WTC11 (cell line): ENCODE data around the gene METTL23. TPM values are rescaled to one million over a fixed set of nuclear protein-coding genes. Genes with fewer than 3 reads are reported as not detected.

Experiments
- ATAC-seq: fragments of 200-7000 bp; cut with Tn5 transposase; 2 replicates; pipeline ENCODE4 v1.10.0; 2021; ENCODE audit warnings: mild to moderate bottlenecking, moderate library complexity
- CTCF ChIA-PET: fragments of 300-600 bp; sonication (Branson Sonifier 250); formaldehyde crosslinking; loops from one replicate; lab custom pipeline; 2021; ENCODE audit warnings: antibody characterized with exemption; lab: Charles Lee
- POLR2A ChIA-PET: fragments of 350-600 bp; sonication (Branson Sonifier 250); formaldehyde crosslinking; loops from one replicate; lab custom pipeline; 2021; ENCODE audit warnings: antibody characterized with exemption; lab: Charles Lee
- DNase-seq: peaks from one replicate; pipeline ENCODE4 v3.0.0; 2021; ENCODE audit warnings: low spot score
- H3K27ac Mint-ChIP-seq: 2 replicates; pipeline ENCODE4 v1.8.0; 2021; ENCODE audit warnings: mixed read lengths
- H3K27me3 Mint-ChIP-seq: 2 replicates; pipeline ENCODE4 v1.8.0; 2021; ENCODE audit warnings: low read depth, mild to moderate bottlenecking, moderate library complexity, mixed read lengths
- H3K36me3 Mint-ChIP-seq: 2 replicates; pipeline ENCODE4 v1.8.0; 2021; ENCODE audit warnings: mixed read lengths
- H3K4me1 Mint-ChIP-seq: 2 replicates; pipeline ENCODE4 v1.8.0; 2022; ENCODE audit warnings: mixed read lengths
- H3K4me3 Mint-ChIP-seq: 2 replicates; pipeline ENCODE4 v1.8.0; 2021; ENCODE audit warnings: mild to moderate bottlenecking, moderate library complexity, mixed read lengths
- H3K9me3 Mint-ChIP-seq: 2 replicates; pipeline ENCODE4 v1.8.0; 2021; ENCODE audit warnings: mixed read lengths
- E2F1 ChIP-seq: sonication (generic); formaldehyde crosslinking; IDR thresholded peaks from 2 replicates; pipeline ENCODE4 v1.8.0; 2022; ENCODE audit warnings: mild to moderate bottlenecking, missing genetic modification reagents
- ESRRA ChIP-seq: sonication (generic); formaldehyde crosslinking; IDR thresholded peaks from 2 replicates; pipeline ENCODE4 v1.8.1; 2022; ENCODE audit warnings: mild to moderate bottlenecking, missing genetic modification reagents, borderline replicate concordance
- FOXJ3 ChIP-seq: sonication (generic); formaldehyde crosslinking; IDR thresholded peaks from 2 replicates; pipeline ENCODE4 v1.9.0; 2021; ENCODE audit warnings: missing genetic modification reagents, mild to moderate bottlenecking, borderline replicate concordance
- NFATC4 ChIP-seq: fragments of 250-450 bp; sonication (Bioruptor Pico); IDR thresholded peaks from 2 replicates; pipeline ENCODE4 v1.9.0; 2021; ENCODE audit warnings: mild to moderate bottlenecking
- RELA ChIP-seq: sonication (generic); formaldehyde crosslinking; IDR thresholded peaks from 2 replicates; pipeline ENCODE4 v1.8.1; 2022; ENCODE audit warnings: missing genetic modification reagents, mild to moderate bottlenecking, borderline replicate concordance
- TP53 ChIP-seq: sonication (generic); formaldehyde crosslinking; IDR thresholded peaks from 2 replicates; pipeline ENCODE4 v1.8.1; 2023; ENCODE audit warnings: mild to moderate bottlenecking, missing genetic modification reagents
- ZNF219 ChIP-seq: sonication (generic); formaldehyde crosslinking; IDR thresholded peaks from 2 replicates; pipeline ENCODE4 v1.8.0; 2023; ENCODE audit warnings: missing genetic modification reagents, mild to moderate bottlenecking, borderline replicate concordance
- ZNF396 ChIP-seq: fragments of 250-450 bp; sonication (Bioruptor Pico); IDR thresholded peaks from 2 replicates; pipeline ENCODE4 v1.8.0; 2021; ENCODE audit warnings: mild to moderate bottlenecking, moderate library complexity, borderline replicate concordance
- ZNF532 ChIP-seq: fragments of 250-450 bp; sonication (Bioruptor Pico); IDR thresholded peaks from 2 replicates; pipeline ENCODE4 v1.9.0; 2021; ENCODE audit warnings: mild to moderate bottlenecking, borderline replicate concordance
- ZSCAN18 ChIP-seq: fragments of 250-450 bp; sonication (Bioruptor Pico); IDR thresholded peaks from 2 replicates; pipeline ENCODE4 v2.1.2; 2022; ENCODE audit warnings: mild to moderate bottlenecking, moderate library complexity
- total RNA-seq: library from RNA; stranded (reverse); gene quantifications from 3 replicates; pipeline ENCODE4 v1.2.3, GENCODE V29; 2021
- TF ChIP-seq, protein P1 (sequence below): sonication (generic); formaldehyde crosslinking; IDR thresholded peaks from 2 replicates; pipeline ENCODE4 v1.8.0; 2022; ENCODE audit warnings: missing genetic modification reagents
- TF ChIP-seq, protein P2 (sequence below): sonication (generic); formaldehyde crosslinking; IDR thresholded peaks from 2 replicates; pipeline ENCODE4 v1.8.1; 2022; ENCODE audit warnings: low read depth, missing genetic modification reagents, borderline replicate concordance

METTL23 gene
- total RNA-seq, 1 experiment from 2014 or later, result 48.5 TPM

GRCh38 chr17:76740329-76741118 lies 13.9 kb downstream of the METTL23 start (continued):
- no peak for TF ChIP-seq ZSCAN18 (CRISPR knock-in tag)
- no peak for TF ChIP-seq FOXJ3
- no peak for TF ChIP-seq TP53 (CRISPR knock-in tag)
- TF ChIP-seq ZNF219, result no peak
- no peak for TF ChIP-seq ZNF396 (CRISPR knock-in tag)
- no peak for TF ChIP-seq ESRRA
- TF ChIP-seq E2F1 (CRISPR knock-in tag), result no peak
- no peak for TF ChIP-seq ZNF532 (CRISPR knock-in tag)
- TF ChIP-seq, protein P1, sequence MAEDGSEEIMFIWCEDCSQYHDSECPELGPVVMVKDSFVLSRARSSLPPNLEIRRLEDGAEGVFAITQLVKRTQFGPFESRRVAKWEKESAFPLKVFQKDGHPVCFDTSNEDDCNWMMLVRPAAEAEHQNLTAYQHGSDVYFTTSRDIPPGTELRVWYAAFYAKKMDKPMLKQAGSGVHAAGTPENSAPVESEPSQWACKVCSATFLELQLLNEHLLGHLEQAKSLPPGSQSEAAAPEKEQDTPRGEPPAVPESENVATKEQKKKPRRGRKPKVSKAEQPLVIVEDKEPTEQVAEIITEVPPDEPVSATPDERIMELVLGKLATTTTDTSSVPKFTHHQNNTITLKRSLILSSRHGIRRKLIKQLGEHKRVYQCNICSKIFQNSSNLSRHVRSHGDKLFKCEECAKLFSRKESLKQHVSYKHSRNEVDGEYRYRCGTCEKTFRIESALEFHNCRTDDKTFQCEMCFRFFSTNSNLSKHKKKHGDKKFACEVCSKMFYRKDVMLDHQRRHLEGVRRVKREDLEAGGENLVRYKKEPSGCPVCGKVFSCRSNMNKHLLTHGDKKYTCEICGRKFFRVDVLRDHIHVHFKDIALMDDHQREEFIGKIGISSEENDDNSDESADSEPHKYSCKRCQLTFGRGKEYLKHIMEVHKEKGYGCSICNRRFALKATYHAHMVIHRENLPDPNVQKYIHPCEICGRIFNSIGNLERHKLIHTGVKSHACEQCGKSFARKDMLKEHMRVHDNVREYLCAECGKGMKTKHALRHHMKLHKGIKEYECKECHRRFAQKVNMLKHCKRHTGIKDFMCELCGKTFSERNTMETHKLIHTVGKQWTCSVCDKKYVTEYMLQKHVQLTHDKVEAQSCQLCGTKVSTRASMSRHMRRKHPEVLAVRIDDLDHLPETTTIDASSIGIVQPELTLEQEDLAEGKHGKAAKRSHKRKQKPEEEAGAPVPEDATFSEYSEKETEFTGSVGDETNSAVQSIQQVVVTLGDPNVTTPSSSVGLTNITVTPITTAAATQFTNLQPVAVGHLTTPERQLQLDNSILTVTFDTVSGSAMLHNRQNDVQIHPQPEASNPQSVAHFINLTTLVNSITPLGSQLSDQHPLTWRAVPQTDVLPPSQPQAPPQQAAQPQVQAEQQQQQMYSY (CRISPR knock-in tag), result no peak
- no peak for TF ChIP-seq RELA (CRISPR knock-in tag)

DNA sequence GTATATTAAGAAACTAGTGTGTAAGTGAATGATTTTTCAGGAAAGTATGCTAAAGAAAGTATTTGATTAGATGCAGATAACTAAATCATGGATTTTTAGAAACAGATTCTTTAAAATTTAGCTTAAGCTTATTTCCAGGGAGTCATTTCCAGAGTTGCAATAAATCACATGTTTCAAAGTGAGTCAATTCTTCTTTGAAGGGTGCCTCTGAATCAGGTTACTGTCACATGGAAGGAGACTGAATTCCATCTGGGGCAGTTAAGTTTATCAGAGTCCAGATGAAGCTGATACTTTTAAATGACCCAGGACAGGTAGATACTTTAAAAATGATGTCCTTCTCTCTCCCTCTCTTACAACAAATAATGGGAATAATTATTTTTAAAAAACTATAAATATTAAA lies 16.3 kb downstream of the METTL23 start:
- H3K4me3 Mint-ChIP-seq, result no peak overlapping the region
- CTCF ChIA-PET, result interaction anchor here (0.7 kb wide), 1 partner anchor 28 kb away, joined by 4 read pairs; no protein-coding TSS in a partner anchor
- TF ChIP-seq, protein P2, sequence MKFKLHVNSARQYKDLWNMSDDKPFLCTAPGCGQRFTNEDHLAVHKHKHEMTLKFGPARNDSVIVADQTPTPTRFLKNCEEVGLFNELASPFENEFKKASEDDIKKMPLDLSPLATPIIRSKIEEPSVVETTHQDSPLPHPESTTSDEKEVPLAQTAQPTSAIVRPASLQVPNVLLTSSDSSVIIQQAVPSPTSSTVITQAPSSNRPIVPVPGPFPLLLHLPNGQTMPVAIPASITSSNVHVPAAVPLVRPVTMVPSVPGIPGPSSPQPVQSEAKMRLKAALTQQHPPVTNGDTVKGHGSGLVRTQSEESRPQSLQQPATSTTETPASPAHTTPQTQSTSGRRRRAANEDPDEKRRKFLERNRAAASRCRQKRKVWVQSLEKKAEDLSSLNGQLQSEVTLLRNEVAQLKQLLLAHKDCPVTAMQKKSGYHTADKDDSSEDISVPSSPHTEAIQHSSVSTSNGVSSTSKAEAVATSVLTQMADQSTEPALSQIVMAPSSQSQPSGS (CRISPR knock-in tag), result no peak
- no peak for TF ChIP-seq NFATC4 (CRISPR knock-in tag)
- TF ChIP-seq, all 79 proteins: peak for 0
- H3K36me3 Mint-ChIP-seq, result peaks cover 41% of the 10 kb centered on the region
- ATAC-seq, result no peak
- POLR2A ChIA-PET, result no interaction called here
- peaks cover 13% of the 10 kb centered on the region for H3K4me1 Mint-ChIP-seq
- H3K27me3 Mint-ChIP-seq, result no peaks in the 10 kb centered on the region
- no peaks in the 10 kb centered on the region for H3K9me3 Mint-ChIP-seq
- no peak overlapping the region for H3K27ac Mint-ChIP-seq
- no peak for DNase-seq
